Activated B cell treated with CpG ODN at 0.5 μM for 24 hours (primary cell): Measurements from ENCODE around the gene EXOC6. TPM values are rescaled to one million over a fixed set of nuclear protein-coding genes. Genes with fewer than 3 reads are reported as not detected.

Experiments used
- ATAC-seq: fragments of 200-7000 bp; cut with Tn5 transposase; one replicate; pipeline ENCODE4 v1.10.0; 2021; ENCODE audit warnings: low read depth, mild to moderate bottlenecking, moderate library complexity
- CTCF ChIA-PET: fragments of 350-600 bp; sonication (Branson Sonifier 250); formaldehyde crosslinking; loops from one replicate; lab custom pipeline; 2021; ENCODE audit warnings: antibody characterized with exemption; lab: Charles Lee
- POLR2A ChIA-PET: fragments of 350-600 bp; sonication (Branson Sonifier 250); formaldehyde crosslinking; loops from one replicate; lab custom pipeline; 2021; ENCODE audit warnings: antibody characterized with exemption; lab: Charles Lee
- DNase-seq: peaks from one replicate; pipeline ENCODE4 v3.0.0; 2022
- H3K27ac Mint-ChIP-seq: one replicate; pipeline ENCODE4 v1.8.0; 2020; ENCODE audit warnings: mixed read lengths
- H3K27me3 Mint-ChIP-seq: one replicate; pipeline ENCODE4 v1.8.0; 2021; ENCODE audit warnings: mixed read lengths
- H3K36me3 Mint-ChIP-seq: one replicate; pipeline ENCODE4 v1.8.0; 2021; ENCODE audit warnings: low read depth, mixed read lengths
- H3K4me1 Mint-ChIP-seq: one replicate; pipeline ENCODE4 v1.8.0; 2021; ENCODE audit warnings: mixed read lengths
- H3K4me3 Mint-ChIP-seq: one replicate; pipeline ENCODE4 v1.8.0; 2020; ENCODE audit warnings: mild to moderate bottlenecking, mixed read lengths
- H3K9me3 Mint-ChIP-seq: one replicate; pipeline ENCODE4 v1.8.0; 2020; ENCODE audit warnings: mixed read lengths
- CTCF ChIP-seq: fragments of 200-600 bp; IDR thresholded peaks from one replicate; pipeline ENCODE4 v1.8.0; 2022; ENCODE audit warnings: antibody characterized with exemption, mild to moderate bottlenecking
- intact Hi-C: fragments of 100-400 bp; cut with micrococcal nuclease; formaldehyde crosslinking; loops from one replicate; pipeline ENCODE4 v1.15.1; 2024
- total RNA-seq: library from RNA; stranded (reverse); gene quantifications from 2 replicates; pipeline ENCODE4 v1.2.3, GENCODE V29; 2022

The EXOC6 gene
- total RNA-seq, 1 donor from 2014 or later: 17.3 TPM

GRCh38 chr10:92809840-92810239 lies 38.5 kb upstream of the EXOC6 start:
- CTCF ChIA-PET: no interaction called here
- no peaks in the 10 kb centered on the region for H3K9me3 Mint-ChIP-seq
- POLR2A ChIA-PET: interaction anchor here (0.7 to 2.4 kb wide), 3 partner anchors 28 to 120 kb away, joined by 4 to 9 read pairs (median 7); partner anchors contain the start of gene HHEX
- H3K36me3 Mint-ChIP-seq: no peaks in the 10 kb centered on the region
- H3K27me3 Mint-ChIP-seq: no peaks in the 10 kb centered on the region
- ATAC-seq (no peak), DNase-seq (no peak)
- intact Hi-C loops: no loop called here
- peaks cover 33% of the 10 kb centered on the region for H3K4me1 Mint-ChIP-seq
- no peak overlapping the region for H3K4me3 Mint-ChIP-seq
- H3K27ac Mint-ChIP-seq: no peak overlapping the region
- TF ChIP-seq CTCF: no peak

- H3K4me3 Mint-ChIP-seq: no peak overlapping the region
- no peaks in the 10 kb centered on the region for H3K36me3 Mint-ChIP-seq
- CTCF ChIA-PET: no interaction called here
- peaks cover 2% of the 10 kb centered on the region for H3K27me3 Mint-ChIP-seq
- DNase-seq (no peak), ATAC-seq (peak; percentile 34)
- peak overlapping the region; percentile 6 for H3K27ac Mint-ChIP-seq
- peaks cover 33% of the 10 kb centered on the region for H3K4me1 Mint-ChIP-seq
- POLR2A ChIA-PET: interaction anchor here (0.6 to 2.4 kb wide), 3 partner anchors 54 to 178 kb away, joined by 3 to 9 read pairs (median 4); partner anchors contain the start of gene HHEX
- H3K9me3 Mint-ChIP-seq: no peaks in the 10 kb centered on the region
- no peak for TF ChIP-seq CTCF
- intact Hi-C loops: no loop called here
These were observed 37.3 kb upstream of the EXOC6 start for GRCh38 chr10:92810934-92811532.

GRCh38 chr10:92811986-92812385 lies 36.3 kb upstream of the EXOC6 start:
- Mint-ChIP-seq H3K4me1 (peaks cover 33% of the 10 kb centered on the region), H3K27ac (no peak overlapping the region), H3K4me3 (no peak overlapping the region), H3K27me3 (peaks cover 2% of the 10 kb centered on the region), H3K36me3 (no peaks in the 10 kb centered on the region), H3K9me3 (no peaks in the 10 kb centered on the region)
- ChIA-PET POLR2A (interaction anchor here (1.9 kb wide), 1 partner anchor 55 kb away, joined by 4 read pairs; no protein-coding TSS in a partner anchor), CTCF (interaction anchor here (1.1 kb wide), 1 partner anchor 31 kb away, joined by 3 read pairs; no protein-coding TSS in a partner anchor)
- TF ChIP-seq CTCF: no peak
- no peak for DNase-seq
- no peak for ATAC-seq
- intact Hi-C loops: no loop called here

GRCh38 chr10:92813979-92814378 lies 34.3 kb upstream of the EXOC6 start:
- no peaks in the 10 kb centered on the region for H3K9me3 Mint-ChIP-seq
- intact Hi-C loops: no loop called here
- DNase-seq (no peak), ATAC-seq (no peak)
- CTCF ChIA-PET: no interaction called here
- no peak for TF ChIP-seq CTCF
- no peaks in the 10 kb centered on the region for H3K36me3 Mint-ChIP-seq
- H3K4me1 Mint-ChIP-seq: peaks cover 29% of the 10 kb centered on the region
- no peak overlapping the region for H3K27ac Mint-ChIP-seq
- H3K27me3 Mint-ChIP-seq: peaks cover 2% of the 10 kb centered on the region
- no peak overlapping the region for H3K4me3 Mint-ChIP-seq
- POLR2A ChIA-PET: no interaction called here

GRCh38 chr10:92814790-92815189 lies 33.5 kb upstream of the EXOC6 start:
- TF ChIP-seq CTCF: no peak
- intact Hi-C loops: no loop called here
- CTCF ChIA-PET: no interaction called here
- H3K27ac Mint-ChIP-seq: no peak overlapping the region
- no peaks in the 10 kb centered on the region for H3K36me3 Mint-ChIP-seq
- DNase-seq: no peak
- H3K9me3 Mint-ChIP-seq: no peaks in the 10 kb centered on the region
- POLR2A ChIA-PET: no interaction called here
- no peak overlapping the region for H3K4me3 Mint-ChIP-seq
- H3K27me3 Mint-ChIP-seq: peaks cover 2% of the 10 kb centered on the region
- no peak for ATAC-seq
- peaks cover 25% of the 10 kb centered on the region for H3K4me1 Mint-ChIP-seq
